Measurements from ENCODE around the gene BTNL2.

Gene BTNL2

GRCh38 chr6:32444433-32444832, 37.5 kb upstream of the BTNL2 start:
- H3K27ac ChIP-seq (ENCODE audit: extremely low read depth, low read depth, low read length), result no peak overlapping the region
- no peaks in the 10 kb centered on the region for H3K36me3 ChIP-seq (ENCODE audit: control insufficient read depth in 2 of 2, insufficient read depth in 1 of 2, low read length in 2 of 2)
- ChIA-PET CTCF (interaction anchor here (1.1 to 2.2 kb wide), 3 partner anchors 10 to 256 kb away, joined by 3 to 6 read pairs (median 4); no protein-coding TSS in a partner anchor), POLR2A (no interaction called here)
- H3K4me1 ChIP-seq (ENCODE audit: control insufficient read depth, insufficient read depth, low read length), result no peaks in the 10 kb centered on the region
- H3K4me3 ChIP-seq (ENCODE audit: low read depth, low read length), result no peak overlapping the region
- H3K9me3 ChIP-seq (ENCODE audit: control insufficient read depth, insufficient read depth, low read depth, low read length), result no peaks in the 10 kb centered on the region
- TF ChIP-seq ZNF488 (tag by site-specific recombination; IDR thresholded peaks at IDR 0.05) (no peak), ZNF324 (tag by site-specific recombination; IDR thresholded peaks at IDR 0.05) (no peak), ZBTB20 (tag by site-specific recombination; IDR thresholded peaks at IDR 0.05) (no peak), ZNF629 (tag by site-specific recombination; IDR thresholded peaks at IDR 0.05) (no peak), ZNF354C (tag by site-specific recombination; IDR thresholded peaks at IDR 0.05; ENCODE audit: borderline replicate concordance, low read depth) (no peak), HOXA7 (CRISPR knock-in tag; IDR thresholded peaks at IDR 0.05; ENCODE audit: borderline replicate concordance) (no peak), ZNF426 (tag by site-specific recombination; IDR thresholded peaks at IDR 0.05) (no peak), GFI1B (tag by site-specific recombination; IDR thresholded peaks at IDR 0.05) (no peak), ZNF18 (tag by site-specific recombination; IDR thresholded peaks at IDR 0.05) (no peak), ZSCAN30 (tag by site-specific recombination; IDR thresholded peaks at IDR 0.05) (no peak), ZNF777 (tag by site-specific recombination; IDR thresholded peaks at IDR 0.05; ENCODE audit: borderline replicate concordance) (no peak), EGR2 (tag by site-specific recombination; IDR thresholded peaks at IDR 0.05; ENCODE audit: low read depth) (no peak), ZNF704 (tag by site-specific recombination; IDR thresholded peaks at IDR 0.05) (no peak), MEIS1 (CRISPR knock-in tag; IDR thresholded peaks at IDR 0.05; ENCODE audit: borderline replicate concordance) (no peak), PRDM10 (tag by site-specific recombination; IDR thresholded peaks at IDR 0.05) (no peak), PRDM2 (tag by site-specific recombination; IDR thresholded peaks at IDR 0.05; ENCODE audit: borderline replicate concordance) (no peak), ZNF549 (tag by site-specific recombination; IDR thresholded peaks at IDR 0.05) (no peak), OSR2 (tag by site-specific recombination; IDR thresholded peaks at IDR 0.05) (no peak)

Data from HEK293 (cell line).